Heart right ventricle (tissue), 16 donors: ENCODE measurements around the gene EFHD2. TPM values are rescaled to one million over a fixed set of nuclear protein-coding genes. Genes with fewer than 3 reads are reported as not detected.

Experiments
- ATAC-seq, 8 donors: fragments of 200-7000 bp; cut with Tn5 transposase; one replicate each; pipeline ENCODE4 v1.9.1; 2020; ENCODE audit warnings: mild to moderate bottlenecking in 8 of 8, moderate library complexity in 8 of 8, moderate number of reproducible peaks in 1 of 8
- DNase-seq, 2 donors: peaks; one replicate each; pipeline ENCODE4 v3.0.0-alpha.2; 2020
- H3K27ac ChIP-seq, 10 donors: fragments of 200-600 bp; sonication (generic) in 2 of 10; one replicate each; pipeline versions ENCODE4 v1.5.0 to v1.8.0; 2020 to 2022; ENCODE audit warnings: mild to moderate bottlenecking in 3 of 10
- H3K27me3 ChIP-seq, 7 donors: fragments of 200-600 bp; one replicate each; pipeline ENCODE4 v1.8.0; 2021 to 2022; ENCODE audit warnings: mild to moderate bottlenecking in 2 of 7
- H3K36me3 ChIP-seq, 9 donors: fragments of 200-600 bp; sonication (generic) in 1 of 9; one replicate each; pipeline versions ENCODE4 v1.5.0 to v1.8.0; 2020 to 2022; ENCODE audit warnings: mild to moderate bottlenecking in 2 of 9
- H3K4me1 ChIP-seq, 9 donors: fragments of 200-600 bp; sonication (generic) in 1 of 9; one replicate each; pipeline versions ENCODE4 v1.5.0 to v1.8.0; 2020 to 2022; ENCODE audit warnings: mild to moderate bottlenecking in 4 of 9
- H3K4me3 ChIP-seq, 10 donors: fragments of 200-600 bp; sonication (generic) in 2 of 10; one replicate each; pipeline versions ENCODE4 v1.5.0 to v1.8.0; 2020 to 2022; ENCODE audit warnings: mild to moderate bottlenecking in 7 of 10, moderate library complexity in 2 of 10
- H3K9me3 ChIP-seq, 11 donors: fragments of 200-600 bp in 10 of 11; sonication (generic) in 2 of 11; one replicate each; pipeline versions ENCODE4 v1.5.0 to v1.8.0; 2013 to 2022; ENCODE audit warnings: mild to moderate bottlenecking in 2 of 11, control low read depth in 1 of 11, moderate library complexity in 1 of 11
- CTCF ChIP-seq, 9 donors: fragments of 200-600 bp; sonication (generic) in 2 of 9; IDR thresholded peaks; one replicate each; pipeline versions ENCODE4 v1.5.0 to v1.8.0; 2021 to 2022; ENCODE audit warnings: antibody characterized with exemption in 9 of 9, mild to moderate bottlenecking in 5 of 9, moderate library complexity in 1 of 9
- WGBS, 2 donors: extraction: QIAGEN DNeasy Blood & Tissue Kit; methylation state at CpG; one replicate each; pipeline ENCODE4 v1.1.7; 2013; ENCODE audit warnings: inconsistent platforms in 1 of 2; 5-methylcytosine and 5-hydroxymethylcytosine counted together
- intact Hi-C, 10 donors: fragments of 100-400 bp; cut with DNase I; formaldehyde crosslinking; loops; one replicate each; pipeline versions ENCODE4 v1.11.1 to v1.14.2; 2022
- polyA plus RNA-seq, 2 donors: library from polyadenylated mRNA; stranded (reverse); fragments of 200-250 nt; gene quantifications; one replicate each; pipeline ENCODE4 v1.2.3, GENCODE V29; 2013
- total RNA-seq, 10 donors: library from RNA; stranded (reverse); fragmentation: NEBNext Ultra II Directional in 3 of 10; extraction: Animal tissue kit (Norgen Biotek cat#: 25700) in 3 of 10; gene quantifications; one replicate each; pipeline versions ENCODE4 v1.2.1 to v1.2.4, GENCODE V29; 2021 to 2023
- donor health status: Arrhythmogenic right ventricular cardiomyopathy.
- donor health status: ischemic (EF 13 %, LVEDD 7.1; RV severe dilation, severe dysfunction).
- donor health status: healthy with polysubstance abuse.
- donor health status: DM: no; HTN: yes; CAD: no.
- donor health status: DM: no; HTN: no; CAD: no.
- donor health status: ischemic (EF 25% LVEDD 6.9; RV normal size, moderate dysfunction).
- donor health status: ischemic (EF 25% LVEDD 5.7; RV mildly dilated, moderate dysfunction).
- donor health status: healthy.
- donor health status: DM: yes; HTN: yes; CAD: no.
- donor health status: Ischemic cardiomyopathy.
- donor health status: ischemic (EF 35%, LVEDD 5.7; RV mildly dilated, moderate dysfunction).
- donor health status: nonischemic (EF 11% LVEDD 7.7; RV severe dilation, severe dysfunction).
- donor health status: DM: yes; HTN: yes; CAD: no.
- donor health status: PGD.
- donor health status: ischemic (EF 29% LVEDD 5.4; RV normal size, mild dysfunction).
- donor health status: nonischemic (EF 23%, LVEDD 6.1; RV moderate dilation, normal function).

Gene EFHD2
- total and polyA plus RNA-seq, 12 donors, result 9.4 to 32.1 (median 14.7) TPM

DNA sequence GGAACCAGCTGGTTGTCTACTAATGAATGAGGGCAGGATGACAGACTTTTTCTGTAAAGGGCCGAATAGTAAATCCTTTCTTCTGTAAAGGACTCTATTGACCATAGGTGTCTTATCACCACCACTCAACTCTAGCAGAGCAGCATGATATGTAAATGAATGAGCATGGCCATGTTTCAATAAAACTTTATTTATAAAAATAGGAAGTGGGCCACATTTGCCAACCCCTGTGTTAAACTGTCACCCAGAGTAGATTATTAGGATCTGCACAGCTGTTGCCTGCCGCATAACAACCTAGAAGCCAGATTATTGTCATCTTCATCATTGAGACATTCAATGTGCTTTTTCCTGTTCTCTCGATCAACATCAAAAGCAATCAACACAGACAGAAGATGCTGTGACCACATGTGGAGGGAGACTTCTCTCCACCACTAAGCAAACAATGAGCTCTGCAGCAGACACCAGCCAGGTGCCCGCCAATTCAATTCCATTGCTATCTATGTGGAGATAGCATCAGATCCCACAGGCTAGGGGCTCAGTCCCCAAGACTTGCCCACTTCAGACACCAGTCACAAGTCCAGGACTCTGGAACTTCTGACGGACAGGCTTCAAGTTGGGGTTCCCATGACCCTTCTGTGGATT, 6.8 kb upstream of the EFHD2 start:
- Histone ChIP-seq H3K27me3 (no peaks in the 10 kb centered on the region), H3K4me3 (no peak overlapping the region), H3K9me3 (peaks cover 0 to 17% (median 9%) of the 10 kb centered on the region in 11 donors), H3K36me3 (no peaks in the 10 kb centered on the region), H3K4me1 (peaks cover 0 to 12% (median 0%) of the 10 kb centered on the region in 9 donors), H3K27ac (no peak overlapping the region)
- no peak for TF ChIP-seq CTCF (IDR thresholded peaks at IDR 0.05)
- ATAC-seq (no peak), DNase-seq (no peak)
- intact Hi-C loops, result no loop called here
- WGBS, 2 donors, result 88 to 93% methylated on average over 5 of the region's 5 CpGs

- TF ChIP-seq CTCF (IDR thresholded peaks at IDR 0.05), result no peak
- Histone ChIP-seq H3K9me3 (peaks cover 0 to 16% (median 9%) of the 10 kb centered on the region in 11 donors), H3K4me1 (peaks cover 0 to 16% (median 2%) of the 10 kb centered on the region in 9 donors), H3K36me3 (no peaks in the 10 kb centered on the region), H3K27ac (no peak overlapping the region), H3K27me3 (no peaks in the 10 kb centered on the region), H3K4me3 (no peak overlapping the region)
- ATAC-seq (no peak), DNase-seq (no peak)
- WGBS, 2 donors, result 92 to 94% methylated on average over 9 of the region's 9 CpGs
- intact Hi-C loops, result no loop called here
Measured at GRCh38 chr1:15403962-15404580, 5.6 kb upstream of the EFHD2 start.

- WGBS, 2 donors, result 93 to 96% methylated on average over 9 of the region's 9 CpGs
- H3K36me3 ChIP-seq, result no peaks in the 10 kb centered on the region
- intact Hi-C loops, result loop anchor here in 1 of 10 donors (5.0 kb wide), 1 partner anchor 63 kb away; no protein-coding TSS in a partner anchor
- no peak overlapping the region for H3K4me3 ChIP-seq
- peaks cover 0 to 4% (median 0%) of the 10 kb centered on the region in 11 donors for H3K9me3 ChIP-seq
- H3K27ac ChIP-seq, result no peak overlapping the region
- TF ChIP-seq CTCF (IDR thresholded peaks at IDR 0.05), result no peak
- peaks cover 3 to 20% (median 6%) of the 10 kb centered on the region in 9 donors for H3K4me1 ChIP-seq
- H3K27me3 ChIP-seq, result no peaks in the 10 kb centered on the region
- DNase-seq (no peak), ATAC-seq (no peak)
Measured at GRCh38 chr1:15405106-15405850, 4.4 kb upstream of the EFHD2 start.
